ENCODE data around the gene PLSCR1. TPM values are rescaled to one million over a fixed set of nuclear protein-coding genes. Genes with fewer than 3 reads are reported as not detected.

Gene PLSCR1
- polyA plus RNA-seq, 1 donor from 2014 or later: 0.78 TPM

- no peaks in the 10 kb centered on the region for H3K36me3 ChIP-seq (ENCODE audit: insufficient read depth, low read length)
- H3K27ac ChIP-seq (ENCODE audit: low read length): no peak overlapping the region
- H3F3A ChIP-seq (ENCODE audit: insufficient read depth, low read length, poor library complexity, severe bottlenecking): no peaks in the 10 kb centered on the region
- no peak overlapping the region for H2AFZ ChIP-seq (ENCODE audit: low read depth, low read length)
- H3K4me3 ChIP-seq (ENCODE audit: low read length): no peak overlapping the region
- H3K9me2 ChIP-seq (ENCODE audit: insufficient read depth, low read length): no peaks in the 10 kb centered on the region
- H3K9me3 ChIP-seq (ENCODE audit: low read length): no peaks in the 10 kb centered on the region
- H4K20me1 ChIP-seq (ENCODE audit: insufficient read depth): no peaks in the 10 kb centered on the region
- H3K9ac ChIP-seq (ENCODE audit: low read length): no peak overlapping the region
- TF ChIP-seq RAD21 (conservative IDR thresholded peaks at IDR 0.05): peak; percentile 80
- no peak for TF ChIP-seq EZH2 (IDR thresholded peaks at IDR 0.05; ENCODE audit: borderline replicate concordance, insufficient read depth, low read length, poor library complexity, severe bottlenecking)
- TF ChIP-seq SMC3 (conservative IDR thresholded peaks at IDR 0.05; ENCODE audit: poor library complexity): peak; percentile 87
- no peak for TF ChIP-seq MXI1 (conservative IDR thresholded peaks at IDR 0.05; ENCODE audit: poor library complexity, severe bottlenecking)
- TF ChIP-seq EP300 (conservative IDR thresholded peaks at IDR 0.05; ENCODE audit: poor library complexity, severe bottlenecking): no peak
- TF ChIP-seq, protein P1, sequence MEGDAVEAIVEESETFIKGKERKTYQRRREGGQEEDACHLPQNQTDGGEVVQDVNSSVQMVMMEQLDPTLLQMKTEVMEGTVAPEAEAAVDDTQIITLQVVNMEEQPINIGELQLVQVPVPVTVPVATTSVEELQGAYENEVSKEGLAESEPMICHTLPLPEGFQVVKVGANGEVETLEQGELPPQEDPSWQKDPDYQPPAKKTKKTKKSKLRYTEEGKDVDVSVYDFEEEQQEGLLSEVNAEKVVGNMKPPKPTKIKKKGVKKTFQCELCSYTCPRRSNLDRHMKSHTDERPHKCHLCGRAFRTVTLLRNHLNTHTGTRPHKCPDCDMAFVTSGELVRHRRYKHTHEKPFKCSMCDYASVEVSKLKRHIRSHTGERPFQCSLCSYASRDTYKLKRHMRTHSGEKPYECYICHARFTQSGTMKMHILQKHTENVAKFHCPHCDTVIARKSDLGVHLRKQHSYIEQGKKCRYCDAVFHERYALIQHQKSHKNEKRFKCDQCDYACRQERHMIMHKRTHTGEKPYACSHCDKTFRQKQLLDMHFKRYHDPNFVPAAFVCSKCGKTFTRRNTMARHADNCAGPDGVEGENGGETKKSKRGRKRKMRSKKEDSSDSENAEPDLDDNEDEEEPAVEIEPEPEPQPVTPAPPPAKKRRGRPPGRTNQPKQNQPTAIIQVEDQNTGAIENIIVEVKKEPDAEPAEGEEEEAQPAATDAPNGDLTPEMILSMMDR (IDR thresholded peaks at IDR 0.05; ENCODE audit: poor library complexity, severe bottlenecking): peak; percentile 77
- TF ChIP-seq, protein P2, sequence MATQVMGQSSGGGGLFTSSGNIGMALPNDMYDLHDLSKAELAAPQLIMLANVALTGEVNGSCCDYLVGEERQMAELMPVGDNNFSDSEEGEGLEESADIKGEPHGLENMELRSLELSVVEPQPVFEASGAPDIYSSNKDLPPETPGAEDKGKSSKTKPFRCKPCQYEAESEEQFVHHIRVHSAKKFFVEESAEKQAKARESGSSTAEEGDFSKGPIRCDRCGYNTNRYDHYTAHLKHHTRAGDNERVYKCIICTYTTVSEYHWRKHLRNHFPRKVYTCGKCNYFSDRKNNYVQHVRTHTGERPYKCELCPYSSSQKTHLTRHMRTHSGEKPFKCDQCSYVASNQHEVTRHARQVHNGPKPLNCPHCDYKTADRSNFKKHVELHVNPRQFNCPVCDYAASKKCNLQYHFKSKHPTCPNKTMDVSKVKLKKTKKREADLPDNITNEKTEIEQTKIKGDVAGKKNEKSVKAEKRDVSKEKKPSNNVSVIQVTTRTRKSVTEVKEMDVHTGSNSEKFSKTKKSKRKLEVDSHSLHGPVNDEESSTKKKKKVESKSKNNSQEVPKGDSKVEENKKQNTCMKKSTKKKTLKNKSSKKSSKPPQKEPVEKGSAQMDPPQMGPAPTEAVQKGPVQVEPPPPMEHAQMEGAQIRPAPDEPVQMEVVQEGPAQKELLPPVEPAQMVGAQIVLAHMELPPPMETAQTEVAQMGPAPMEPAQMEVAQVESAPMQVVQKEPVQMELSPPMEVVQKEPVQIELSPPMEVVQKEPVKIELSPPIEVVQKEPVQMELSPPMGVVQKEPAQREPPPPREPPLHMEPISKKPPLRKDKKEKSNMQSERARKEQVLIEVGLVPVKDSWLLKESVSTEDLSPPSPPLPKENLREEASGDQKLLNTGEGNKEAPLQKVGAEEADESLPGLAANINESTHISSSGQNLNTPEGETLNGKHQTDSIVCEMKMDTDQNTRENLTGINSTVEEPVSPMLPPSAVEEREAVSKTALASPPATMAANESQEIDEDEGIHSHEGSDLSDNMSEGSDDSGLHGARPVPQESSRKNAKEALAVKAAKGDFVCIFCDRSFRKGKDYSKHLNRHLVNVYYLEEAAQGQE (IDR thresholded peaks at IDR 0.05; ENCODE audit: borderline replicate concordance): no peak
- TF ChIP-seq POLR2AphosphoS5 (IDR thresholded peaks at IDR 0.05): no peak
- H3K79me2 ChIP-seq (replicated peaks; ENCODE audit: insufficient read depth, low read length): no peaks in the 10 kb centered on the region
- H3K27me3 ChIP-seq (ENCODE audit: insufficient read depth, low read depth, low read length): no peaks in the 10 kb centered on the region
- no peak overlapping the region for H3K4me2 ChIP-seq (ENCODE audit: low read length)
Observed at GRCh38 chr3:146589899-146590508, 45.6 kb upstream of the PLSCR1 start.

DNA sequence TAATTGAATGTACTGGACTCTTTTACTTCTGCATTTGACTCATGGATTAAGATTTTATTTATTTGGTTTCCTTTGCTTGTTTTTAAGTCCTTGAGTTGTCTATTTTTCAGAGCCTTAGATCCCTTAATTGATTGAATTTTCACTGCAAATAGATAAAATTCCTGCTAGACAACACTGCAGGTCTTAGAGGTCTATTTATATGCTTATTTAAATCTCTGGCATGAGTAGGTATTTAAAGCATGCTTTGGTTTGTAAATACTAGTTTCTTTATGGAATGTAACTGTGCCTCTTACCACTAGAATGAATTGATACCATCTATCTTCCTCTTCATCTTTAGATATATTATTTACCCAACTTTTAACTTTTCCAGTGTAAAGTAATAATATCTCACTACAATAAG lies 40.7 kb upstream of the PLSCR1 start:
- H2AFZ ChIP-seq (ENCODE audit: low read depth, low read length): no peak overlapping the region
- H3K79me2 ChIP-seq (replicated peaks; ENCODE audit: insufficient read depth, low read length): no peaks in the 10 kb centered on the region
- no peaks in the 10 kb centered on the region for H3K27me3 ChIP-seq (ENCODE audit: insufficient read depth, low read depth, low read length)
- H3K9me3 ChIP-seq (ENCODE audit: low read length): no peaks in the 10 kb centered on the region
- no peaks in the 10 kb centered on the region for H3K9me2 ChIP-seq (ENCODE audit: insufficient read depth, low read length)
- H3K27ac ChIP-seq (ENCODE audit: low read length): no peak overlapping the region
- no peaks in the 10 kb centered on the region for H3F3A ChIP-seq (ENCODE audit: insufficient read depth, low read length, poor library complexity, severe bottlenecking)
- no peak overlapping the region for H3K9ac ChIP-seq (ENCODE audit: low read length)
- TF ChIP-seq POLR2AphosphoS5 (IDR thresholded peaks at IDR 0.05) (no peak), EZH2 (IDR thresholded peaks at IDR 0.05; ENCODE audit: borderline replicate concordance, insufficient read depth, low read length, poor library complexity, severe bottlenecking) (no peak), EP300 (conservative IDR thresholded peaks at IDR 0.05; ENCODE audit: poor library complexity, severe bottlenecking) (no peak), RAD21 (conservative IDR thresholded peaks at IDR 0.05) (no peak), MXI1 (conservative IDR thresholded peaks at IDR 0.05; ENCODE audit: poor library complexity, severe bottlenecking) (no peak), SMC3 (conservative IDR thresholded peaks at IDR 0.05; ENCODE audit: poor library complexity) (no peak), TAF1 (IDR thresholded peaks at IDR 0.05; ENCODE audit: low read depth) (no peak)
- TF ChIP-seq, protein P2 (IDR thresholded peaks at IDR 0.05; ENCODE audit: borderline replicate concordance): no peak
- TF ChIP-seq, protein P1 (IDR thresholded peaks at IDR 0.05; ENCODE audit: poor library complexity, severe bottlenecking): no peak
- H3K36me3 ChIP-seq (ENCODE audit: insufficient read depth, low read length): no peaks in the 10 kb centered on the region
- no peak overlapping the region for H3K4me3 ChIP-seq (ENCODE audit: low read length)
- no peaks in the 10 kb centered on the region for H4K20me1 ChIP-seq (ENCODE audit: insufficient read depth)
- no peak overlapping the region for H3K4me2 ChIP-seq (ENCODE audit: low read length)

Data from neural cell (in vitro differentiated cells).